ENCODE data around the gene TMEM117.

TMEM117 gene

GRCh38 chr12:43835656-43836474, at the start of gene TMEM117:
Gene TMEM117 (plus strand): TSS chr12:43836081.
- peaks cover 89% of the 10 kb centered on the region for H3K27me3 ChIP-seq
- peaks cover 34 to 36% of the 10 kb centered on the region in 2 experiments for H3K4me1 ChIP-seq (ENCODE audit: control insufficient read depth in 1 of 2, insufficient read depth in 1 of 2, low read depth in 1 of 2, low read length in 1 of 2)
- no peaks in the 10 kb centered on the region for H3K36me3 ChIP-seq
- H3K4me3 ChIP-seq (ENCODE audit: low read depth in 1 of 2, low read length in 1 of 2) = peak within 1 kb of the TSS; percentile 63 to 65
- no peaks in the 10 kb centered on the region for H3K9me3 ChIP-seq
- no peak within 1 kb of the TSS for H3K27ac ChIP-seq
- TF ChIP-seq CTCF (IDR thresholded peaks at IDR 0.05) = no peak

DNA sequence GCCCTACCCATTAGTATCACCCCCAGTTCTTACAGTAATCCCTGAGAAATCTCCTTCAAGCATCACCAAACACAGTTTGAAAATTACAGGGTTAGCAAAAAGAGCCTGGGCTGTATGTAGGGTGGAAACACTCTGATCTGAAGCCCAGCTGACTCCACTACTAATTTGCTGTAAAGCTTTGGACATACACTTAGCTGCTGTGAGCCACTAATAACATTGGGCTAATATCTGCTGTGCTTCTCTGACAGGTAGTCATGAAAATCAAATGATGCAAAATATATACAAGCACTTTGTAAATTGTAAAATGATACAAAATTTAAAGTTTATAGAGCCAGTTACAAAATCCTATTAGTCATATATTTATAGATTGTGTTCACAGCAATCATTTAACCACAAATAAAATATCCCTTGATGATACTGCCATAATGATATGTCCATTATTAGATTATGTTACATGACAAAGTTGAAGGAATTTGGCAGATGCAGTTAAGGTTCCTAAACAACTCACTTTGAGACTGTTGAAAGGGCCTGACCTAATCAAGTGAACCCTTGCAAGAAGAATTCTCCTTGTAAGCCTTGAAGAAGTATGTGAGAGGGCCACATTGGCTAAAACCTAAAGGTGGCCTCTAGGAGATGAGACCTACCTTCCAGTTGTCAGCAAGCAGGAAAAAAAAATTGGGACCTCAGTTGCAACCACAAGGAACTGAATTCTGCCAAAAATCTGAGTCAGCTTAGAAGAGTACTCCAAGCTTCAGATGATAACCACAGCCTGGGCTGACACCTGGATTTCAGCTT, 48.8 kb upstream of the TMEM117 start:
- H3K9me3 ChIP-seq = no peaks in the 10 kb centered on the region
- no peak overlapping the region for H3K4me3 ChIP-seq (ENCODE audit: low read depth in 1 of 2, low read length in 1 of 2)
- H3K4me1 ChIP-seq (ENCODE audit: control insufficient read depth in 1 of 2, insufficient read depth in 1 of 2, low read depth in 1 of 2, low read length in 1 of 2) = no peaks in the 10 kb centered on the region
- H3K27me3 ChIP-seq = no peaks in the 10 kb centered on the region
- peaks cover 73% of the 10 kb centered on the region for H3K36me3 ChIP-seq
- H3K27ac ChIP-seq = no peak overlapping the region
- no peak for TF ChIP-seq CTCF (IDR thresholded peaks at IDR 0.05)

GRCh38 chr12:43789941-43790340, 45.9 kb upstream of the TMEM117 start:
- peaks cover 70% of the 10 kb centered on the region for H3K36me3 ChIP-seq
- no peak overlapping the region for H3K4me3 ChIP-seq (ENCODE audit: low read depth in 1 of 2, low read length in 1 of 2)
- no peaks in the 10 kb centered on the region for H3K4me1 ChIP-seq (ENCODE audit: control insufficient read depth in 1 of 2, insufficient read depth in 1 of 2, low read depth in 1 of 2, low read length in 1 of 2)
- no peaks in the 10 kb centered on the region for H3K27me3 ChIP-seq
- TF ChIP-seq CTCF (IDR thresholded peaks at IDR 0.05) = no peak
- no peaks in the 10 kb centered on the region for H3K9me3 ChIP-seq
- H3K27ac ChIP-seq = no peak overlapping the region

DNA sequence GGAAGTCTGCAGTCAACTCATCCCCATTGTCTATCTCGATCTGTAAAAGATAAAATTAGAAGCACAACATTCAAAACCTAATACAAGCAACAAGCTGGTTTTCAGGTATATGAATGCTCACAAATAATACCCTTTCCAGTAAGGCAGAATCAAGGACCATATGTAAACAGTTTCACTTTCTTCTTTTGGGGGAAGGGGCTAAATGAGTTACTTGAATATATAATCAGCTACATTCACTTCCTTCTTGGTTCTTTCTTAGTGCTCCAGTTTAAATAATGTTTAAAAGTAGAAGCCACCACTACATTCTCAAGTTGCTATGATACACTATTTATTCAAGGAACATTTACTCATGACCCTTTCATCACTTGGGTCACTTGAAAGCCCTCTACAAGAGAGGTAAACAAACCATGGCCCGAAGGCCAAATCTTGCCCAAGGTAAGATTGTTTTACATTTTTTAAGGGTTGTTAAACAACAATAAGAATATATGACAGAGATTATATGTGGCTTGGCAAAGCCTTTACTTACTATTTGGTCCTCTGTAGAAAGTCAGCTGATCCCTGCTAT, 40.1 kb upstream of the TMEM117 start:
- no peak overlapping the region for H3K27ac ChIP-seq
- H3K27me3 ChIP-seq = no peaks in the 10 kb centered on the region
- no peak overlapping the region for H3K4me3 ChIP-seq (ENCODE audit: low read depth in 1 of 2, low read length in 1 of 2)
- H3K4me1 ChIP-seq (ENCODE audit: control insufficient read depth in 1 of 2, insufficient read depth in 1 of 2, low read depth in 1 of 2, low read length in 1 of 2) = no peaks in the 10 kb centered on the region
- H3K9me3 ChIP-seq = no peaks in the 10 kb centered on the region
- H3K36me3 ChIP-seq = peaks cover 86% of the 10 kb centered on the region
- no peak for TF ChIP-seq CTCF (IDR thresholded peaks at IDR 0.05)

DNA sequence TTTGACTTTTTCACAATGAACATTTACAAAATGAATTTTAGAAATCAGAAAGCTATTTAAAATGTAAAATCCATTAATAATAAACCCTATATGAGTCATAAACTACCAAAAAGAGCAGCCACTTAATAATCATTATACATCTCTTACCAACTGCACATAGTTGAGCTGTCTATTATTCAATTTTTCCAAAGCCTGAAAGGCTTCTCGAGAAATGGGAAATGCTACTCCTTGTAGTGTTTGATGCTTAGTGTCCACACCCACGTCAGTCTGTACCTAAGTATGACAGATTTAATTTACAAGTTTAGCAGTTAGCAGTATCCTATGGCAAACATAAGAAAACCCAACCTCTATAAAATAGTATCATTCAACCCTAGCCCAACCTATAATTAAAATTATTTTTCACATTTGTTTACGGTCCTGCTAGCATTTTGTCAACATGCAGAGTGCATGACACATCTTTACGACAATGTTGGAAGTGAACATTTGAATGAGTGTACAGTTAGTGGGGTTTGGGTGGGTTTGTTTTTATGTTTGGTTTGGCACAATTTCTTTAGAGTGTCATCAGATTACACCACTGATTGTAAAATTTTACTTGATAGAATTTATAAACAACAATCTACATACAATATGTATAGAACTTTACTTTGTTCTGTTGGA, 38.2 kb upstream of the TMEM117 start:
- no peaks in the 10 kb centered on the region for H3K27me3 ChIP-seq
- peaks cover 0 to 1% of the 10 kb centered on the region in 2 experiments for H3K4me1 ChIP-seq (ENCODE audit: control insufficient read depth in 1 of 2, insufficient read depth in 1 of 2, low read depth in 1 of 2, low read length in 1 of 2)
- no peak overlapping the region for H3K4me3 ChIP-seq (ENCODE audit: low read depth in 1 of 2, low read length in 1 of 2)
- TF ChIP-seq CTCF (IDR thresholded peaks at IDR 0.05) = no peak
- H3K36me3 ChIP-seq = peaks cover 95% of the 10 kb centered on the region
- no peak overlapping the region for H3K27ac ChIP-seq
- no peaks in the 10 kb centered on the region for H3K9me3 ChIP-seq
